Measurements from ENCODE around the gene KRTAP9-3. TPM values are rescaled to one million over a fixed set of nuclear protein-coding genes. Genes with fewer than 3 reads are reported as not detected.
"Not testable (repeated sequence)": the region's sequence is repeated elsewhere in the genome, so short reads cannot be mapped to it uniquely, and the experiment has no call there.

Gene KRTAP9-3
- total and polyA plus RNA-seq, 10 of the 15 experiments (the other 5 are each of a cell fraction or from before 2014, with no cell fraction given) = not detected

GRCh38 chr17:41267711-41268110 is 35.5 kb downstream of the KRTAP9-3 start:
- ChIA-PET SMC1A (ENCODE audit: uncharacterized antibody, unreplicated experiment) (no interaction called here), CTCF (no interaction called here), POLR2A (no interaction called here), RAD21 (ENCODE audit: unreplicated experiment) (no interaction called here)
- TF ChIP-seq POLR2AphosphoS2 (IDR thresholded peaks at IDR 0.05; ENCODE audit: low read depth, low read length) (no peak), SUZ12 (IDR thresholded peaks at IDR 0.05; ENCODE audit: unreplicated experiment) (no peak), CTCF (IDR thresholded peaks at IDR 0.05 in 2 of 3, conservative IDR thresholded peaks at IDR 0.05 in 1 of 3; ENCODE audit: control insufficient read depth in 2 of 3, extremely low read depth in 1 of 3, insufficient read depth in 1 of 3, low read depth in 3 of 3, low read length in 3 of 3) (no peak), SRF (IDR thresholded peaks at IDR 0.05; ENCODE audit: low read depth in 2 of 2, low read length in 2 of 2) (no peak), IRF4 (IDR thresholded peaks at IDR 0.05; ENCODE audit: low read depth, low read length) (no peak), YBX1 (IDR thresholded peaks at IDR 0.05) (no peak), ZNF384 (IDR thresholded peaks at IDR 0.05; ENCODE audit: borderline replicate concordance, low read depth, low read length) (no peak), NR2F1 (conservative IDR thresholded peaks at IDR 0.05) (no peak), CHD1 (IDR thresholded peaks at IDR 0.05; ENCODE audit: low read depth, low read length) (no peak)
- TF ChIP-seq, protein P1, sequence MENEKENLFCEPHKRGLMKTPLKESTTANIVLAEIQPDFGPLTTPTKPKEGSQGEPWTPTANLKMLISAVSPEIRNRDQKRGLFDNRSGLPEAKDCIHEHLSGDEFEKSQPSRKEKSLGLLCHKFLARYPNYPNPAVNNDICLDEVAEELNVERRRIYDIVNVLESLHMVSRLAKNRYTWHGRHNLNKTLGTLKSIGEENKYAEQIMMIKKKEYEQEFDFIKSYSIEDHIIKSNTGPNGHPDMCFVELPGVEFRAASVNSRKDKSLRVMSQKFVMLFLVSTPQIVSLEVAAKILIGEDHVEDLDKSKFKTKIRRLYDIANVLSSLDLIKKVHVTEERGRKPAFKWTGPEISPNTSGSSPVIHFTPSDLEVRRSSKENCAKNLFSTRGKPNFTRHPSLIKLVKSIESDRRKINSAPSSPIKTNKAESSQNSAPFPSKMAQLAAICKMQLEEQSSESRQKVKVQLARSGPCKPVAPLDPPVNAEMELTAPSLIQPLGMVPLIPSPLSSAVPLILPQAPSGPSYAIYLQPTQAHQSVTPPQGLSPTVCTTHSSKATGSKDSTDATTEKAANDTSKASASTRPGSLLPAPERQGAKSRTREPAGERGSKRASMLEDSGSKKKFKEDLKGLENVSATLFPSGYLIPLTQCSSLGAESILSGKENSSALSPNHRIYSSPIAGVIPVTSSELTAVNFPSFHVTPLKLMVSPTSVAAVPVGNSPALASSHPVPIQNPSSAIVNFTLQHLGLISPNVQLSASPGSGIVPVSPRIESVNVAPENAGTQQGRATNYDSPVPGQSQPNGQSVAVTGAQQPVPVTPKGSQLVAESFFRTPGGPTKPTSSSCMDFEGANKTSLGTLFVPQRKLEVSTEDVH (IDR thresholded peaks at IDR 0.05; ENCODE audit: low read depth, partially characterized antibody) = no peak
- DNase-seq (ENCODE audit: low read depth, low spot score) = no peak
- Histone ChIP-seq H4K20me1 (ENCODE audit: control insufficient read depth, insufficient read depth) (no peaks in the 10 kb centered on the region), H3K4me2 (ENCODE audit: control insufficient read depth, insufficient read depth) (no peak overlapping the region), H3K9ac (ENCODE audit: control insufficient read depth, insufficient read depth, low read length) (no peak overlapping the region), H3K36me3 (ENCODE audit: control insufficient read depth in 2 of 2, insufficient read depth in 2 of 2, low read length in 1 of 2) (no peaks in the 10 kb centered on the region), H3K27me3 (replicated peaks in 1 of 2; ENCODE audit: control insufficient read depth in 2 of 2, insufficient read depth in 2 of 2, low read length in 1 of 2) (no peaks in the 10 kb centered on the region; a peak in 1 of 4 replicates), H3K27ac (ENCODE audit: control insufficient read depth, insufficient read depth) (no peak overlapping the region), H3K9me3 (replicated peaks; ENCODE audit: control insufficient read depth, insufficient read depth, low read length) (no peaks in the 10 kb centered on the region), H3K4me3 (no peak overlapping the region), H3K4me1 (ENCODE audit: control insufficient read depth, insufficient read depth, low read length) (no peaks in the 10 kb centered on the region), H3K79me2 (ENCODE audit: control insufficient read depth, insufficient read depth, low read length) (no peaks in the 10 kb centered on the region), H2AFZ (ENCODE audit: control insufficient read depth, low read depth, low read length) (no peak overlapping the region)
- no CpG with 5 or more reads among the region's 3 CpGs for WGBS (ENCODE audit: insufficient coverage, insufficient replicate concordance, low lambda C conversion rate, missing lambda C conversion rate)
- no TSS peak for BruUV-seq (replicated peaks)
- ATAC-seq = no peak
- intact Hi-C loops (cut with micrococcal nuclease; ENCODE audit: unreplicated experiment) (no loop called here), in situ Hi-C loops (cut with MboI) (no loop called here)
- FAIRE-seq = no peak

DNA sequence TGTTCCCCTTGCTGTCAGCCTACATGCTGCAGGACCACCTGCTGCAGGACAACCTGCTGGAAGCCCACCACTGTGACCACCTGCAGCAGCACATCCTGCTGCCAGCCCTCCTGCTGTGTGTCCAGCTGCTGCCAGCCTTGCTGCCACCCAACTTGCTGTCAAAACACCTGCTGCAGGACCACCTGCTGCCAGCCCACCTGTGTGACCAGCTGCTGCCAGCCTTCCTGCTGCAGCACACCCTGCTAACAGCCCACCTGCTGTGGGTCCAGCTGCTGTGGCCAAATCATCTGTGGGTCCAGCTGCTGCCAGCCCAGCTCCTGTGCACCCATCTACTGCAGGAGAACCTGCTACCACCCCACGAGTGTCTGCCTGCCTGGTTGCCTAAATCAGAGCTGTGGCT is 39.1 kb downstream of the KRTAP9-3 start:
- H3K4me3 ChIP-seq; DNase-seq (ENCODE audit: low read depth, low spot score); H4K20me1 ChIP-seq (ENCODE audit: control insufficient read depth, insufficient read depth); H3K4me2 ChIP-seq (ENCODE audit: control insufficient read depth, insufficient read depth); POLR2A ChIA-PET; FAIRE-seq; BruUV-seq (replicated peaks); intact Hi-C loops (cut with micrococcal nuclease; ENCODE audit: unreplicated experiment); H2AFZ ChIP-seq (ENCODE audit: control insufficient read depth, low read depth, low read length); SMC1A ChIA-PET (ENCODE audit: uncharacterized antibody, unreplicated experiment); H3K36me3 ChIP-seq (ENCODE audit: control insufficient read depth in 2 of 2, insufficient read depth in 2 of 2, low read length in 1 of 2); H3K4me1 ChIP-seq (ENCODE audit: control insufficient read depth, insufficient read depth, low read length); H3K9me3 ChIP-seq (replicated peaks; ENCODE audit: control insufficient read depth, insufficient read depth, low read length); H3K9ac ChIP-seq (ENCODE audit: control insufficient read depth, insufficient read depth, low read length); ATAC-seq; in situ Hi-C loops (cut with MboI); CTCF ChIA-PET; H3K27ac ChIP-seq (ENCODE audit: control insufficient read depth, insufficient read depth); H3K27me3 ChIP-seq (replicated peaks in 1 of 2; ENCODE audit: control insufficient read depth in 2 of 2, insufficient read depth in 2 of 2, low read length in 1 of 2); RAD21 ChIA-PET (ENCODE audit: unreplicated experiment); H3K79me2 ChIP-seq (ENCODE audit: control insufficient read depth, insufficient read depth, low read length): not testable (repeated sequence)
- WGBS (ENCODE audit: insufficient coverage, insufficient replicate concordance, low lambda C conversion rate, missing lambda C conversion rate) = no CpG with 5 or more reads among the region's 1 CpG
